ENCODE data around the gene TVP23A. TPM values are rescaled to one million over a fixed set of nuclear protein-coding genes. Genes with fewer than 3 reads are reported as not detected.

TVP23A gene
- total RNA-seq, 1 experiment from 2014 or later = 3.1 TPM

DNA sequence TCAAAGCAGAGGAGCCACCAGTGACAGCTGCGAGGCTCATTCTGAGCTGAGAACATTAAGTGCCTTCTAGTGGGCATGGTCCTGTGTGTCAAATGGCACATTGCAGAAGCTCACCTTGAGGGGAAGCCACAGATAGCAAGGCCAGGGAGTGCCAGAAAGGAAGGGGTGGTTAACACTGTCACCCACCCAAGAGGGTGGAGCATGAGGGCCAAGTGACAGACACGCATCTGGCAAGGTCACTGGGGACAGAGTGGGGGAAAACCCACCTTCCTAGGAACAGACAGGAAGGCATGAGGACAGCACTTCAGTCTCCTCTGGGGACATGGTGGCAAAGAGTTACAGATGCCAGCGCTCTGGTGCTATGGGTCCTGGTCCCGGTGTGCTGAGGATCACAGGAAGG is 52.8 kb downstream of the TVP23A start:
- no peak overlapping the region for H3K56ac ChIP-seq (ENCODE audit: insufficient read length, low read depth, low read length)
- TF ChIP-seq CTCF (conservative IDR thresholded peaks at IDR 0.05) = no peak
- Mint-ChIP-seq H3K36me3 (ENCODE audit: insufficient read depth in 1 of 3, low read depth in 3 of 3) (peaks cover 17 to 58% (median 52%) of the 10 kb centered on the region in 3 experiments; a peak in 6 of 7 replicates), H3K27me3 (ENCODE audit: low read depth) (no peaks in the 10 kb centered on the region), H3K4me3 (no peak overlapping the region), H3K27ac (peak overlapping the region in 2 of 3 experiments; percentile 40 to 92; a peak in 4 of 7 replicates), H3K9me3 (peaks cover 0 to 2% of the 10 kb centered on the region in 2 experiments; a peak in 1 of 5 replicates), H3K4me1 (no peaks in the 10 kb centered on the region)
- no peak overlapping the region for H2AFZ ChIP-seq (ENCODE audit: low read length)
- no peak overlapping the region for H4K5ac ChIP-seq (ENCODE audit: insufficient read length, low read depth, low read length)
- no peak overlapping the region for H3K14ac ChIP-seq (ENCODE audit: insufficient read depth, low read length)
- no peak overlapping the region for H3T11ph ChIP-seq (ENCODE audit: low read length)
- H3K4ac ChIP-seq (ENCODE audit: low read depth, low read length) = no peak overlapping the region
- H3K23ac ChIP-seq (ENCODE audit: insufficient read length, low read depth, low read length) = no peak overlapping the region
- DNase-seq = no peak
- H3K79me1 ChIP-seq (ENCODE audit: insufficient read depth, low read depth, low read length, poor library complexity, severe bottlenecking) = no peaks in the 10 kb centered on the region
- no peak overlapping the region for H4K8ac ChIP-seq (replicated peaks; ENCODE audit: insufficient read length, low read depth, low read length)
- H3K9ac ChIP-seq (ENCODE audit: extremely low read depth, insufficient read length, low read length) = no peak overlapping the region
- H3K4me1 ChIP-seq (ENCODE audit: insufficient read depth, low read length) = no peaks in the 10 kb centered on the region
- no peaks in the 10 kb centered on the region for H4K20me1 ChIP-seq (ENCODE audit: control insufficient read depth, insufficient read depth, insufficient read length)
- H2BK120ac ChIP-seq (ENCODE audit: low read depth, low read length, poor library complexity, severe bottlenecking) = no peak overlapping the region
- no peak overlapping the region for H2BK20ac ChIP-seq (ENCODE audit: low read depth, low read length, poor library complexity, severe bottlenecking)
- H2AK5ac ChIP-seq (ENCODE audit: insufficient read length, low read length) = no peak overlapping the region
- H2BK5ac ChIP-seq (ENCODE audit: insufficient read length, low read length) = no peak overlapping the region
- H3K27ac ChIP-seq (ENCODE audit: insufficient read length, low read depth, low read length) = no peak overlapping the region
- no peak overlapping the region for H2BK12ac ChIP-seq (ENCODE audit: insufficient read length, low read depth, low read length)
- no peaks in the 10 kb centered on the region for H3K9me3 ChIP-seq (ENCODE audit: control insufficient read depth, low read depth, low read length)
- H3K79me2 ChIP-seq (ENCODE audit: insufficient read depth, low read length) = no peaks in the 10 kb centered on the region
- no peak overlapping the region for H2BK15ac ChIP-seq (ENCODE audit: low read depth, low read length)
- no peak overlapping the region for H3K4me2 ChIP-seq (ENCODE audit: insufficient read depth, insufficient read length, low read length)
- no peak overlapping the region for H3K18ac ChIP-seq (ENCODE audit: insufficient read length, low read depth, low read length)
- H3K23me2 ChIP-seq (ENCODE audit: insufficient read length, low read depth, low read length, poor library complexity, severe bottlenecking) = no peaks in the 10 kb centered on the region
- WGBS (ENCODE audit: extremely low coverage, insufficient read length, low lambda C conversion rate) = no CpG with 5 or more reads among the region's 4 CpGs
- no peaks in the 10 kb centered on the region for H3K27me3 ChIP-seq (ENCODE audit: insufficient read depth, low read length)
- no peak overlapping the region for H4K91ac ChIP-seq (ENCODE audit: insufficient read length, low read depth, low read length)
